ENCODE data around the gene GFER. TPM values are rescaled to one million over a fixed set of nuclear protein-coding genes. Genes with fewer than 3 reads are reported as not detected.

Gene GFER
- total RNA-seq, 1 experiment from 2014 or later: 17.0 TPM

GRCh38 chr16:1942047-1942809 is 41.8 kb upstream of the GFER start:
- no peaks in the 10 kb centered on the region for H3K79me2 ChIP-seq (ENCODE audit: low read length)
- DNase-seq: peak; percentile 83
- H3K4me2 ChIP-seq (ENCODE audit: low read depth, low read length, poor library complexity, severe bottlenecking): peak overlapping the region; percentile 94
- peaks cover 21% of the 10 kb centered on the region for H3K4me1 ChIP-seq (ENCODE audit: low read length)
- peak overlapping the region; percentile 58 for H3K27ac ChIP-seq (ENCODE audit: low read length)
- H3K9me3 ChIP-seq (ENCODE audit: low read length): no peaks in the 10 kb centered on the region
- no peaks in the 10 kb centered on the region for H3K27me3 ChIP-seq (ENCODE audit: low read length)
- H3K9ac ChIP-seq (ENCODE audit: low read length): peak overlapping the region; percentile 92
- H4K20me1 ChIP-seq (ENCODE audit: insufficient read depth, low read depth, low read length): no peaks in the 10 kb centered on the region; the same call in 1 of the 2 replicates
- peak overlapping the region; percentile 96 for H3K4me3 ChIP-seq (ENCODE audit: low read length)
- H2AFZ ChIP-seq (ENCODE audit: low read length): peak overlapping the region; percentile 98; the same call in 1 of the 2 replicates
- H3K36me3 ChIP-seq (ENCODE audit: insufficient read depth, low read length): no peaks in the 10 kb centered on the region
- no peaks in the 10 kb centered on the region for H3K9me2 ChIP-seq (replicated peaks; ENCODE audit: insufficient read depth, low read length)

- no peaks in the 10 kb centered on the region for H3K9me2 ChIP-seq (replicated peaks; ENCODE audit: insufficient read depth, low read length)
- peak within 1 kb of the TSS; percentile 98 for H2AFZ ChIP-seq (ENCODE audit: low read length)
- peak within 1 kb of the TSS; percentile 92 for H3K9ac ChIP-seq (ENCODE audit: low read length)
- peak within 1 kb of the TSS; percentile 94 for H3K4me2 ChIP-seq (ENCODE audit: low read depth, low read length, poor library complexity, severe bottlenecking)
- H4K20me1 ChIP-seq (ENCODE audit: insufficient read depth, low read depth, low read length): no peaks in the 10 kb centered on the region; the same call in 1 of the 2 replicates
- H3K4me1 ChIP-seq (ENCODE audit: low read length): peaks cover 21% of the 10 kb centered on the region
- peak within 1 kb of the TSS; percentile 58 for H3K27ac ChIP-seq (ENCODE audit: low read length)
- peak within 1 kb of the TSS; percentile 96 for H3K4me3 ChIP-seq (ENCODE audit: low read length)
- H3K79me2 ChIP-seq (ENCODE audit: low read length): no peaks in the 10 kb centered on the region
- no peaks in the 10 kb centered on the region for H3K36me3 ChIP-seq (ENCODE audit: insufficient read depth, low read length)
- H3K27me3 ChIP-seq (ENCODE audit: low read length): no peaks in the 10 kb centered on the region
- peak; percentile 100 for DNase-seq
- no peaks in the 10 kb centered on the region for H3K9me3 ChIP-seq (ENCODE audit: low read length)
Observed at GRCh38 chr16:1942810-1943726, 40.9 kb upstream of the GFER start, which contains the start of gene MSRB1. TSS of gene MSRB1 (minus strand) at chr16:1943199. CDS start at chr16:1943156, 43 bp downstream.

GRCh38 chr16:1944612-1945199 is 39.3 kb upstream of the GFER start:
- H3K9me3 ChIP-seq (ENCODE audit: low read length): no peaks in the 10 kb centered on the region
- no peaks in the 10 kb centered on the region for H3K36me3 ChIP-seq (ENCODE audit: insufficient read depth, low read length)
- H3K4me1 ChIP-seq (ENCODE audit: low read length): peaks cover 21% of the 10 kb centered on the region
- H2AFZ ChIP-seq (ENCODE audit: low read length): no peak overlapping the region
- H3K4me2 ChIP-seq (ENCODE audit: low read depth, low read length, poor library complexity, severe bottlenecking): no peak overlapping the region
- no peaks in the 10 kb centered on the region; the same call in 1 of the 2 replicates for H4K20me1 ChIP-seq (ENCODE audit: insufficient read depth, low read depth, low read length)
- no peaks in the 10 kb centered on the region for H3K9me2 ChIP-seq (replicated peaks; ENCODE audit: insufficient read depth, low read length)
- no peaks in the 10 kb centered on the region for H3K79me2 ChIP-seq (ENCODE audit: low read length)
- no peak for DNase-seq
- no peak overlapping the region for H3K27ac ChIP-seq (ENCODE audit: low read length)
- H3K4me3 ChIP-seq (ENCODE audit: low read length): no peak overlapping the region
- H3K27me3 ChIP-seq (ENCODE audit: low read length): no peaks in the 10 kb centered on the region
- H3K9ac ChIP-seq (ENCODE audit: low read length): no peak overlapping the region

GRCh38 chr16:1945559-1946391 is 38.2 kb upstream of the GFER start:
- Histone ChIP-seq H3K9me3 (ENCODE audit: low read length) (no peaks in the 10 kb centered on the region), H3K4me3 (ENCODE audit: low read length) (no peak overlapping the region), H3K36me3 (ENCODE audit: insufficient read depth, low read length) (no peaks in the 10 kb centered on the region), H3K9me2 (replicated peaks; ENCODE audit: insufficient read depth, low read length) (no peaks in the 10 kb centered on the region), H3K27me3 (ENCODE audit: low read length) (no peaks in the 10 kb centered on the region), H4K20me1 (ENCODE audit: insufficient read depth, low read depth, low read length) (no peaks in the 10 kb centered on the region; the same call in 1 of the 2 replicates), H2AFZ (ENCODE audit: low read length) (no peak overlapping the region), H3K27ac (ENCODE audit: low read length) (no peak overlapping the region), H3K4me1 (ENCODE audit: low read length) (peaks cover 21% of the 10 kb centered on the region), H3K9ac (ENCODE audit: low read length) (no peak overlapping the region), H3K4me2 (ENCODE audit: low read depth, low read length, poor library complexity, severe bottlenecking) (no peak overlapping the region), H3K79me2 (ENCODE audit: low read length) (no peaks in the 10 kb centered on the region)
- no peak for DNase-seq

- Histone ChIP-seq H3K79me2 (ENCODE audit: low read length) (no peaks in the 10 kb centered on the region), H3K27ac (ENCODE audit: low read length) (no peak overlapping the region), H3K36me3 (ENCODE audit: insufficient read depth, low read length) (no peaks in the 10 kb centered on the region), H4K20me1 (ENCODE audit: insufficient read depth, low read depth, low read length) (no peaks in the 10 kb centered on the region; the same call in 1 of the 2 replicates), H3K4me3 (ENCODE audit: low read length) (no peak overlapping the region), H3K27me3 (ENCODE audit: low read length) (no peaks in the 10 kb centered on the region), H3K9ac (ENCODE audit: low read length) (no peak overlapping the region), H3K4me2 (ENCODE audit: low read depth, low read length, poor library complexity, severe bottlenecking) (no peak overlapping the region), H3K4me1 (ENCODE audit: low read length) (peaks cover 17% of the 10 kb centered on the region), H3K9me2 (replicated peaks; ENCODE audit: insufficient read depth, low read length) (no peaks in the 10 kb centered on the region), H3K9me3 (ENCODE audit: low read length) (no peaks in the 10 kb centered on the region), H2AFZ (ENCODE audit: low read length) (no peak overlapping the region)
- no peak for DNase-seq
Observed at GRCh38 chr16:1946495-1947368, 37.3 kb upstream of the GFER start.

GRCh38 chr16:1947369-1947670 is 36.7 kb upstream of the GFER start:
- Histone ChIP-seq H3K27me3 (ENCODE audit: low read length) (no peaks in the 10 kb centered on the region), H2AFZ (ENCODE audit: low read length) (no peak overlapping the region), H3K27ac (ENCODE audit: low read length) (no peak overlapping the region), H3K4me2 (ENCODE audit: low read depth, low read length, poor library complexity, severe bottlenecking) (no peak overlapping the region), H3K4me1 (ENCODE audit: low read length) (peaks cover 11% of the 10 kb centered on the region), H3K9me2 (replicated peaks; ENCODE audit: insufficient read depth, low read length) (no peaks in the 10 kb centered on the region), H3K9me3 (ENCODE audit: low read length) (no peaks in the 10 kb centered on the region), H3K36me3 (ENCODE audit: insufficient read depth, low read length) (no peaks in the 10 kb centered on the region), H4K20me1 (ENCODE audit: insufficient read depth, low read depth, low read length) (no peaks in the 10 kb centered on the region; the same call in 1 of the 2 replicates), H3K4me3 (ENCODE audit: low read length) (no peak overlapping the region), H3K9ac (ENCODE audit: low read length) (no peak overlapping the region), H3K79me2 (ENCODE audit: low read length) (no peaks in the 10 kb centered on the region)
- no peak for DNase-seq

- no peaks in the 10 kb centered on the region for H3K36me3 ChIP-seq (ENCODE audit: insufficient read depth, low read length)
- H3K9ac ChIP-seq (ENCODE audit: low read length): no peak overlapping the region
- no peak overlapping the region for H3K27ac ChIP-seq (ENCODE audit: low read length)
- no peaks in the 10 kb centered on the region for H3K79me2 ChIP-seq (ENCODE audit: low read length)
- DNase-seq: no peak
- no peak overlapping the region for H3K4me3 ChIP-seq (ENCODE audit: low read length)
- H3K9me2 ChIP-seq (replicated peaks; ENCODE audit: insufficient read depth, low read length): no peaks in the 10 kb centered on the region
- H3K4me1 ChIP-seq (ENCODE audit: low read length): no peaks in the 10 kb centered on the region
- no peaks in the 10 kb centered on the region for H3K9me3 ChIP-seq (ENCODE audit: low read length)
- no peak overlapping the region for H3K4me2 ChIP-seq (ENCODE audit: low read depth, low read length, poor library complexity, severe bottlenecking)
- no peak overlapping the region for H2AFZ ChIP-seq (ENCODE audit: low read length)
- H3K27me3 ChIP-seq (ENCODE audit: low read length): no peaks in the 10 kb centered on the region
- no peaks in the 10 kb centered on the region for H4K20me1 ChIP-seq (ENCODE audit: insufficient read depth, low read depth, low read length)
Observed at GRCh38 chr16:1949507-1949906, 34.5 kb upstream of the GFER start.

All from Karpas-422 (cell line).